Neural progenitor cell (in vitro differentiated cells): ENCODE results near the gene ANKS1B. TPM values are rescaled to one million over a fixed set of nuclear protein-coding genes. Genes with fewer than 3 reads are reported as not detected.

Experiments
- DNase-seq: peaks from one replicate; pipeline ENCODE4 v3.0.0-alpha.2; 2016; ENCODE audit warnings: low spot score
- H2AFZ ChIP-seq: fragments of 200-600 bp; sonication (generic); replicated peaks from 2 replicates; pipeline ENCODE4 v1.6.1; 2016; ENCODE audit warnings: antibody characterized with exemption
- H3F3A ChIP-seq: fragments of 200-600 bp; sonication (generic); 2 replicates; pipeline ENCODE4 v1.6.1; 2016; ENCODE audit warnings: antibody characterized with exemption, low read depth
- H3K27ac ChIP-seq: fragments of 200-600 bp; sonication (generic); 2 replicates; pipeline ENCODE4 v1.5.1; 2016; ENCODE audit warnings: mild to moderate bottlenecking
- H3K27me3 ChIP-seq: fragments of 200-600 bp; sonication (generic); 2 replicates; pipeline ENCODE4 v1.6.1; 2016; ENCODE audit warnings: mild to moderate bottlenecking, moderate library complexity
- H3K36me3 ChIP-seq: fragments of 200-600 bp; sonication (generic); 2 replicates; pipeline ENCODE4 v1.5.1; 2016
- H3K4me1 ChIP-seq: fragments of 200-600 bp; sonication (generic); 2 replicates; pipeline ENCODE4 v1.6.1; 2016; ENCODE audit warnings: mixed run types
- H3K4me2 ChIP-seq: fragments of 200-600 bp; sonication (generic); 2 replicates; pipeline ENCODE4 v1.6.1; 2016
- H3K4me3 ChIP-seq: fragments of 200-600 bp; sonication (generic); 2 replicates; pipeline ENCODE4 v1.5.1; 2016
- H3K79me2 ChIP-seq: fragments of 200-600 bp; sonication (generic); 2 replicates; pipeline ENCODE4 v1.6.1; 2016; ENCODE audit warnings: low read depth
- H3K9ac ChIP-seq: fragments of 200-600 bp; sonication (generic); 2 replicates; pipeline ENCODE4 v1.6.1; 2016
- H3K9me3 ChIP-seq: fragments of 200-600 bp; sonication (generic); 2 replicates; pipeline ENCODE4 v1.5.1; 2016; ENCODE audit warnings: low read depth
- H4K20me1 ChIP-seq: fragments of 200-600 bp; sonication (generic); 2 replicates; pipeline ENCODE4 v1.6.1; 2016; ENCODE audit warnings: low read depth
- H3K27ac Mint-ChIP-seq: 3 replicates; pipeline ENCODE4 v1.8.0; 2021; ENCODE audit warnings: mixed read lengths
- H3K27me3 Mint-ChIP-seq: 2 replicates; pipeline ENCODE4 v1.8.0; 2022; ENCODE audit warnings: low read depth, mild to moderate bottlenecking, inconsistent platforms, moderate library complexity, mixed read lengths; ENCODE audit not compliant: insufficient read depth
- H3K36me3 Mint-ChIP-seq: 3 replicates; pipeline ENCODE4 v1.8.0; 2021; ENCODE audit warnings: mixed read lengths
- H3K4me1 Mint-ChIP-seq: 3 replicates; pipeline ENCODE4 v1.8.0; 2021; ENCODE audit warnings: mixed read lengths
- H3K4me3 Mint-ChIP-seq: 3 replicates; pipeline ENCODE4 v1.8.0; 2021; ENCODE audit warnings: mild to moderate bottlenecking, moderate library complexity, mixed read lengths
- H3K9me3 Mint-ChIP-seq: 3 replicates; pipeline ENCODE4 v1.8.0; 2020; ENCODE audit warnings: mixed read lengths
- CTCF ChIP-seq: fragments of 200-600 bp; sonication (generic); IDR thresholded peaks from 2 replicates; pipeline ENCODE4 v1.5.1; 2017; ENCODE audit warnings: antibody characterized with exemption, mild to moderate bottlenecking
- EZH2 ChIP-seq: fragments of 200-600 bp; sonication (generic); IDR thresholded peaks from 2 replicates; pipeline ENCODE4 v1.6.1; 2017; ENCODE audit warnings: antibody characterized with exemption, mild to moderate bottlenecking, moderate library complexity
- EZH2phosphoT487 ChIP-seq: fragments of 200-600 bp; sonication (generic); IDR thresholded peaks from 2 replicates; pipeline ENCODE4 v1.6.1; 2017; ENCODE audit warnings: antibody characterized with exemption
- total RNA-seq: library from RNA; depleted of rRNA; stranded (reverse); fragments of >200 nt; gene quantifications from 2 replicates; pipeline ENCODE4 v1.2.3, GENCODE V29; 2015; ENCODE audit warnings: low replicate concordance

Gene ANKS1B
- total RNA-seq, 1 donor from 2014 or later: 7.9 TPM

GRCh38 chr12:99278899-99279298, 705.8 kb downstream of the ANKS1B start:
- Histone ChIP-seq H3K4me2 (no peak overlapping the region), H4K20me1 (no peaks in the 10 kb centered on the region), H3K27me3 (no peaks in the 10 kb centered on the region), H3F3A (peaks cover 12% of the 10 kb centered on the region), H3K4me1 (peaks cover 27% of the 10 kb centered on the region), H3K4me3 (no peak overlapping the region), H2AFZ (no peak overlapping the region), H3K36me3 (no peaks in the 10 kb centered on the region), H3K79me2 (no peaks in the 10 kb centered on the region), H3K9ac (no peak overlapping the region), H3K27ac (no peak overlapping the region), H3K9me3 (no peaks in the 10 kb centered on the region)
- Mint-ChIP-seq H3K4me1 (peaks cover 6% of the 10 kb centered on the region), H3K27me3 (no peaks in the 10 kb centered on the region), H3K9me3 (peaks cover 5% of the 10 kb centered on the region), H3K27ac (no peak overlapping the region), H3K4me3 (no peak overlapping the region), H3K36me3 (peaks cover 2% of the 10 kb centered on the region)
- DNase-seq: no peak
- TF ChIP-seq CTCF: no peak
- no peak for TF ChIP-seq EZH2phosphoT487
- TF ChIP-seq EZH2: no peak

GRCh38 chr12:99277591-99278379, 707.0 kb downstream of the ANKS1B start:
- H3K36me3 ChIP-seq: no peaks in the 10 kb centered on the region
- no peak overlapping the region for H2AFZ ChIP-seq
- TF ChIP-seq EZH2: no peak
- no peak for TF ChIP-seq CTCF
- no peak for TF ChIP-seq EZH2phosphoT487
- Mint-ChIP-seq H3K27ac (no peak overlapping the region), H3K36me3 (peaks cover 2% of the 10 kb centered on the region), H3K4me3 (no peak overlapping the region), H3K9me3 (peaks cover 5% of the 10 kb centered on the region), H3K27me3 (no peaks in the 10 kb centered on the region), H3K4me1 (peaks cover 2% of the 10 kb centered on the region)
- no peaks in the 10 kb centered on the region for H3K79me2 ChIP-seq
- H3F3A ChIP-seq: peaks cover 9% of the 10 kb centered on the region
- H3K9me3 ChIP-seq: no peaks in the 10 kb centered on the region
- no peaks in the 10 kb centered on the region for H3K27me3 ChIP-seq
- no peak overlapping the region for H3K27ac ChIP-seq
- H3K4me3 ChIP-seq: no peak overlapping the region
- no peaks in the 10 kb centered on the region for H4K20me1 ChIP-seq
- no peak overlapping the region for H3K9ac ChIP-seq
- H3K4me2 ChIP-seq: no peak overlapping the region
- peaks cover 16% of the 10 kb centered on the region for H3K4me1 ChIP-seq
- DNase-seq: no peak

- no peak for DNase-seq
- no peak overlapping the region for H3K4me3 Mint-ChIP-seq
- H3K27me3 Mint-ChIP-seq: no peaks in the 10 kb centered on the region
- H3K4me1 ChIP-seq: no peaks in the 10 kb centered on the region
- no peak overlapping the region for H2AFZ ChIP-seq
- TF ChIP-seq EZH2phosphoT487 (no peak), EZH2 (no peak), CTCF (no peak)
- H3K9me3 Mint-ChIP-seq: peaks cover 8% of the 10 kb centered on the region
- no peaks in the 10 kb centered on the region for H3K79me2 ChIP-seq
- no peak overlapping the region for H3K9ac ChIP-seq
- no peaks in the 10 kb centered on the region for H3K36me3 ChIP-seq
- no peaks in the 10 kb centered on the region for H3K27me3 ChIP-seq
- H3K27ac ChIP-seq: no peak overlapping the region
- no peaks in the 10 kb centered on the region for H3K9me3 ChIP-seq
- H4K20me1 ChIP-seq: no peaks in the 10 kb centered on the region
- no peak overlapping the region for H3K4me2 ChIP-seq
- no peaks in the 10 kb centered on the region for H3F3A ChIP-seq
- no peak overlapping the region for H3K4me3 ChIP-seq
- H3K36me3 Mint-ChIP-seq: peaks cover 2% of the 10 kb centered on the region
- no peak overlapping the region for H3K27ac Mint-ChIP-seq
- H3K4me1 Mint-ChIP-seq: peaks cover 2% of the 10 kb centered on the region
Observed at GRCh38 chr12:99271071-99271470, 713.7 kb downstream of the ANKS1B start.
